Loucy (cell line): ENCODE measurements around the gene CHST9.
"Not testable (repeated sequence)": the region's sequence is repeated elsewhere in the genome, so short reads cannot be mapped to it uniquely, and the experiment has no call there.

Experiments
- H2AFZ ChIP-seq: fragments of 200-600 bp; sonication (generic); 2 replicates; pipeline ENCODE4 v1.6.0; 2016; ENCODE audit warnings: antibody characterized with exemption, mild to moderate bottlenecking, low read length, moderate library complexity
- H3F3A ChIP-seq: fragments of 200-600 bp; 2 replicates; pipeline ENCODE4 v1.6.0; 2016; ENCODE audit warnings: antibody characterized with exemption, low read depth, mild to moderate bottlenecking
- H3K27me3 ChIP-seq: fragments of 200-600 bp; sonication (generic); 2 replicates; pipeline ENCODE4 v1.6.1; 2014; ENCODE audit warnings: low read length, mild to moderate bottlenecking; ENCODE audit not compliant: insufficient read depth, poor library complexity, severe bottlenecking
- H3K36me3 ChIP-seq: fragments of 200-600 bp; sonication (generic); 2 replicates; pipeline ENCODE4 v1.6.1; 2016; ENCODE audit warnings: low read length; ENCODE audit not compliant: insufficient read depth
- H3K4me1 ChIP-seq: fragments of 200-600 bp; sonication (generic); 2 replicates; pipeline ENCODE4 v1.5.1; 2014; ENCODE audit warnings: low read length, mild to moderate bottlenecking; ENCODE audit not compliant: insufficient read depth, poor library complexity, severe bottlenecking
- H3K4me2 ChIP-seq: fragments of 200-600 bp; sonication (generic); 2 replicates; pipeline ENCODE4 v1.6.0; 2014; ENCODE audit warnings: antibody characterized with exemption, low read length, low read depth, mild to moderate bottlenecking; ENCODE audit not compliant: poor library complexity, severe bottlenecking
- H3K4me3 ChIP-seq: fragments of 200-600 bp; sonication (generic); 2 replicates; pipeline ENCODE4 v1.5.1; 2014; ENCODE audit warnings: low read length, mild to moderate bottlenecking, mixed read lengths; ENCODE audit not compliant: poor library complexity, severe bottlenecking
- H3K79me2 ChIP-seq: fragments of 200-600 bp; sonication (generic); 2 replicates; pipeline ENCODE4 v1.6.1; 2014; ENCODE audit warnings: low read length; ENCODE audit not compliant: insufficient read depth
- H3K9ac ChIP-seq: fragments of 200-600 bp; sonication (generic); 2 replicates; pipeline ENCODE4 v1.6.0; 2014; ENCODE audit warnings: mild to moderate bottlenecking, low read depth, low read length, moderate library complexity; ENCODE audit not compliant: poor library complexity, severe bottlenecking
- H3K9me2 ChIP-seq: fragments of 200-600 bp; sonication (generic); replicated peaks from 2 replicates; pipeline ENCODE4 v1.6.1; 2016; ENCODE audit warnings: low read depth, low read length, mixed read lengths
- H3K9me3 ChIP-seq: fragments of 200-600 bp; sonication (generic); 2 replicates; pipeline ENCODE4 v1.6.1; 2014; ENCODE audit warnings: mild to moderate bottlenecking, antibody characterized with exemption, low read length, low read depth; ENCODE audit not compliant: insufficient read depth
- H4K20me1 ChIP-seq: fragments of 200-600 bp; sonication (generic); 2 replicates; pipeline ENCODE4 v1.6.0; 2014; ENCODE audit warnings: antibody characterized with exemption, low read length, mild to moderate bottlenecking; ENCODE audit not compliant: insufficient read depth, poor library complexity, severe bottlenecking
- CTCF ChIP-seq: fragments of 200-600 bp; sonication (generic); conservative IDR thresholded peaks from 2 replicates; pipeline ENCODE4 v1.5.1; 2014; ENCODE audit warnings: mild to moderate bottlenecking, antibody characterized with exemption, low read length
- EZH2phosphoT487 ChIP-seq: fragments of 200-600 bp; IDR thresholded peaks from 2 replicates; pipeline ENCODE4 v1.6.1; 2018; ENCODE audit warnings: antibody characterized with exemption, mild to moderate bottlenecking, moderate library complexity, borderline replicate concordance

The CHST9 gene

GRCh38 chr18:26978812-26979341 is 206.2 kb downstream of the CHST9 start:
- Histone ChIP-seq H2AFZ (peak overlapping the region; percentile 64; the same call in 1 of the 2 replicates), H3K79me2 (no peaks in the 10 kb centered on the region), H3K9ac (no peak overlapping the region), H3K4me1 (peaks cover 21% of the 10 kb centered on the region), H3K4me3 (no peak overlapping the region), H3K27me3 (no peaks in the 10 kb centered on the region), H3K36me3 (no peaks in the 10 kb centered on the region), H3K9me3 (no peaks in the 10 kb centered on the region), H3K4me2 (no peak overlapping the region), H3F3A (no peaks in the 10 kb centered on the region), H4K20me1 (no peaks in the 10 kb centered on the region), H3K9me2 (no peaks in the 10 kb centered on the region)
- no peak for TF ChIP-seq EZH2phosphoT487
- no peak for TF ChIP-seq CTCF

GRCh38 chr18:26977781-26978180 is 207.3 kb downstream of the CHST9 start:
- H2AFZ ChIP-seq, result no peak overlapping the region
- no peaks in the 10 kb centered on the region for H3K27me3 ChIP-seq
- H3K36me3 ChIP-seq, result no peaks in the 10 kb centered on the region
- no peaks in the 10 kb centered on the region for H3K9me2 ChIP-seq
- no peaks in the 10 kb centered on the region for H3K79me2 ChIP-seq
- H4K20me1 ChIP-seq, result no peaks in the 10 kb centered on the region
- H3F3A ChIP-seq, result no peaks in the 10 kb centered on the region
- no peak overlapping the region for H3K9ac ChIP-seq
- peaks cover 21% of the 10 kb centered on the region for H3K4me1 ChIP-seq
- TF ChIP-seq EZH2phosphoT487 (no peak), CTCF (no peak)
- H3K9me3 ChIP-seq, result no peaks in the 10 kb centered on the region
- H3K4me2 ChIP-seq, result no peak overlapping the region
- H3K4me3 ChIP-seq, result no peak overlapping the region

DNA sequence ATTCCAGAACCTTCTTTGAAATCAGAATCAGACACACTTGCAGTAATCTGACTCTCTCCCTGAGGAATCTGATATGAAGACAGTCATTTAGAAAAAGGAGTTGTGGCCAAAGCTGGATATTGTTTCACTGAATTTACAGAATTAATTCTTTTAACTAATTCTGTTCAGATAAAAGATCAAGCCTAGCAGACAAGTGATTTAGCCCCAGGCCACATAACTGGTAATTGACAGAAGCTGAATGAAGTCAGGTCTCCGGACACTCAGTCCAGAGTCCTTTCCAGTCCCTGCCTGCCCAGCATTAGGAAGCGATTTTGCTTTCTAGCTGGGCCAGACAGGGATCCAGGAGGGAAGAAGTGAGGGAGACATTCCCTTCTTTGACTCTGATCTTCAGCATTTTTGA is 208.9 kb downstream of the CHST9 start:
- H2AFZ ChIP-seq, result peak overlapping the region; percentile 93

GRCh38 chr18:26972549-26972948 is 212.6 kb downstream of the CHST9 start:
- H2AFZ ChIP-seq, H3K9ac ChIP-seq, H3K79me2 ChIP-seq, H3K4me3 ChIP-seq, H3K9me3 ChIP-seq, H3K4me2 ChIP-seq, H3K36me3 ChIP-seq, H3K9me2 ChIP-seq, H4K20me1 ChIP-seq, H3K27me3 ChIP-seq, H3F3A ChIP-seq: not testable (repeated sequence)
- peaks cover 12% of the 10 kb centered on the region for H3K4me1 ChIP-seq

More for the DNA sequence above, 208.9 kb downstream of the CHST9 start:
- Histone ChIP-seq H3K27me3 (no peaks in the 10 kb centered on the region), H3F3A (no peaks in the 10 kb centered on the region), H4K20me1 (no peaks in the 10 kb centered on the region), H3K9me3 (no peaks in the 10 kb centered on the region), H3K4me2 (peak overlapping the region; percentile 19), H3K79me2 (no peaks in the 10 kb centered on the region), H3K36me3 (no peaks in the 10 kb centered on the region), H3K9ac (peak overlapping the region; percentile 42), H3K4me1 (peaks cover 21% of the 10 kb centered on the region), H3K4me3 (no peak overlapping the region), H3K9me2 (no peaks in the 10 kb centered on the region)
- TF ChIP-seq CTCF, result no peak
- no peak for TF ChIP-seq EZH2phosphoT487
